Smooth muscle cell (in vitro differentiated cells): ENCODE data around the gene TTBK1. TPM values are rescaled to one million over a fixed set of nuclear protein-coding genes. Genes with fewer than 3 reads are reported as not detected.

Experiments used
- DNase-seq: peaks from one replicate; lab custom pipeline; 2025; ENCODE audit not compliant: unreplicated experiment; lab: John Stamatoyannopoulos, UW
- H2AFZ ChIP-seq: fragments of 200-600 bp; sonication (generic); 2 replicates; pipeline ENCODE4 v1.6.0; 2016; ENCODE audit warnings: antibody characterized with exemption, low read depth, mild to moderate bottlenecking
- H3F3A ChIP-seq: fragments of 200-600 bp; sonication (generic); 2 replicates; pipeline ENCODE4 v1.6.0; 2017; ENCODE audit warnings: antibody characterized with exemption, low read depth
- H3K27ac ChIP-seq: fragments of 200-600 bp; sonication (generic); 2 replicates; pipeline ENCODE4 v1.5.1; 2016; ENCODE audit warnings: low read depth, mild to moderate bottlenecking
- H3K27me3 ChIP-seq: fragments of 200-600 bp; sonication (generic); 2 replicates; pipeline ENCODE4 v1.6.1; 2016; ENCODE audit warnings: low read depth, mild to moderate bottlenecking
- H3K36me3 ChIP-seq: fragments of 200-600 bp; sonication (generic); 2 replicates; pipeline ENCODE4 v1.5.1; 2016; ENCODE audit warnings: low read depth
- H3K4me1 ChIP-seq: fragments of 200-600 bp; sonication (generic); 2 replicates; pipeline ENCODE4 v1.5.1; 2016; ENCODE audit warnings: low read depth
- H3K4me2 ChIP-seq: fragments of 200-600 bp; sonication (generic); 2 replicates; pipeline ENCODE4 v1.6.0; 2016; ENCODE audit warnings: mild to moderate bottlenecking
- H3K4me3 ChIP-seq: fragments of 200-600 bp; sonication (generic); 2 replicates; pipeline ENCODE4 v1.5.1; 2016; ENCODE audit warnings: mild to moderate bottlenecking
- H3K79me2 ChIP-seq: fragments of 200-600 bp; sonication (generic); 2 replicates; pipeline ENCODE4 v1.6.0; 2016; ENCODE audit warnings: low read depth, mild to moderate bottlenecking
- H3K9ac ChIP-seq: fragments of 200-600 bp; sonication (generic); 2 replicates; pipeline ENCODE4 v1.6.0; 2016; ENCODE audit warnings: low read depth
- H3K9me3 ChIP-seq: fragments of 200-600 bp; sonication (generic); replicated peaks from 2 replicates; pipeline ENCODE4 v1.5.1; 2016; ENCODE audit warnings: low read depth
- H4K20me1 ChIP-seq: fragments of 200-600 bp; sonication (generic); 2 replicates; pipeline ENCODE4 v1.6.0; 2016; ENCODE audit warnings: low read depth
- CTCF ChIP-seq: fragments of 200-600 bp; sonication (generic); IDR thresholded peaks from 2 replicates; pipeline ENCODE4 v1.5.1; 2017; ENCODE audit warnings: borderline replicate concordance, mild to moderate bottlenecking, antibody characterized with exemption; ENCODE audit not compliant: insufficient read depth, poor library complexity, severe bottlenecking
- WGBS: methylation state at CpG from one replicate; pipeline ENCODE4 v1.1.7; 2016; ENCODE audit warnings: low lambda C conversion rate; 5-methylcytosine and 5-hydroxymethylcytosine counted together
- polyA plus RNA-seq: library from polyadenylated mRNA; unstranded; fragments of >200 nt; fragmentation: Nextera tagmentation; extraction: Ambion mirVana; gene quantifications from 2 replicates; pipeline ENCODE4 v1.2.1, GENCODE V29; 2016
- total RNA-seq: library from RNA; depleted of rRNA; stranded (reverse); fragments of >200 nt; gene quantifications from 2 replicates; pipeline ENCODE4 v1.2.3, GENCODE V29; 2014

The TTBK1 gene
- total and polyA plus RNA-seq, 2 experiments from 2014 or later = not detected

- 94% methylated on average over 11 of the region's 11 CpGs for WGBS
- Histone ChIP-seq H3K27me3 (no peaks in the 10 kb centered on the region), H3K79me2 (no peaks in the 10 kb centered on the region), H3K9ac (no peak overlapping the region), H3K27ac (no peak overlapping the region), H3F3A (no peaks in the 10 kb centered on the region), H3K9me3 (no peaks in the 10 kb centered on the region), H2AFZ (no peak overlapping the region), H3K4me3 (no peak overlapping the region), H4K20me1 (no peaks in the 10 kb centered on the region), H3K4me1 (no peaks in the 10 kb centered on the region), H3K4me2 (no peak overlapping the region), H3K36me3 (no peaks in the 10 kb centered on the region)
- DNase-seq = no peak
- no peak for TF ChIP-seq CTCF
These were observed 29.9 kb upstream of the TTBK1 start for GRCh38 chr6:43213431-43213830.

- WGBS = 95% methylated on average over 8 of the region's 8 CpGs
- Histone ChIP-seq H4K20me1 (no peaks in the 10 kb centered on the region), H3F3A (no peaks in the 10 kb centered on the region), H2AFZ (no peak overlapping the region), H3K9ac (no peak overlapping the region), H3K27ac (no peak overlapping the region), H3K79me2 (no peaks in the 10 kb centered on the region), H3K9me3 (no peaks in the 10 kb centered on the region), H3K27me3 (no peaks in the 10 kb centered on the region), H3K4me2 (no peak overlapping the region), H3K4me3 (no peak overlapping the region), H3K36me3 (no peaks in the 10 kb centered on the region), H3K4me1 (no peaks in the 10 kb centered on the region)
- no peak for DNase-seq
- no peak for TF ChIP-seq CTCF
These were observed 28.2 kb upstream of the TTBK1 start for GRCh38 chr6:43215066-43215465.

- no peak overlapping the region for H3K27ac ChIP-seq
- H3K4me3 ChIP-seq = no peak overlapping the region
- WGBS = 97% methylated on average over 12 of the region's 12 CpGs
- no peak overlapping the region for H3K9ac ChIP-seq
- H4K20me1 ChIP-seq = no peaks in the 10 kb centered on the region
- no peaks in the 10 kb centered on the region for H3F3A ChIP-seq
- H3K4me2 ChIP-seq = no peak overlapping the region
- no peaks in the 10 kb centered on the region for H3K79me2 ChIP-seq
- no peak for DNase-seq
- H2AFZ ChIP-seq = no peak overlapping the region
- TF ChIP-seq CTCF = no peak
- no peaks in the 10 kb centered on the region for H3K27me3 ChIP-seq
- no peaks in the 10 kb centered on the region for H3K4me1 ChIP-seq
- no peaks in the 10 kb centered on the region for H3K9me3 ChIP-seq
- H3K36me3 ChIP-seq = no peaks in the 10 kb centered on the region
These were observed 27.1 kb upstream of the TTBK1 start for GRCh38 chr6:43216200-43216599.

GRCh38 chr6:43217351-43217750 lies 25.9 kb upstream of the TTBK1 start:
- 94% methylated on average over 5 of the region's 5 CpGs for WGBS
- Histone ChIP-seq H3K4me2 (no peak overlapping the region), H3K4me3 (no peak overlapping the region), H4K20me1 (no peaks in the 10 kb centered on the region), H3K9me3 (no peaks in the 10 kb centered on the region), H3K4me1 (no peaks in the 10 kb centered on the region), H3K27me3 (no peaks in the 10 kb centered on the region), H3K36me3 (no peaks in the 10 kb centered on the region), H3F3A (no peaks in the 10 kb centered on the region), H3K27ac (no peak overlapping the region), H3K79me2 (no peaks in the 10 kb centered on the region), H3K9ac (no peak overlapping the region), H2AFZ (no peak overlapping the region)
- no peak for DNase-seq
- no peak for TF ChIP-seq CTCF
